A673 (cell line): ENCODE results near the gene SLC37A3. TPM values are rescaled to one million over a fixed set of nuclear protein-coding genes. Genes with fewer than 3 reads are reported as not detected.
A peak's percentile ranks its signal among the peaks of the same experiment; 100 is the strongest.

Experiments
- BruUV-seq: library from RNA; stranded (reverse); fragments of 400-500 nt; replicated peaks from 2 replicates; lab custom pipeline; 2021; lab: Mats Ljungman, UMichigan
- CTCF ChIA-PET: fragments of 300-600 bp; sonication (Branson Sonifier 250); formaldehyde crosslinking; loops from one replicate; lab custom pipeline; 2022; ENCODE audit warnings: antibody characterized with exemption; lab: Charles Lee
- POLR2A ChIA-PET: fragments of 300-600 bp; sonication (Branson Sonifier 250); formaldehyde crosslinking; loops from one replicate; lab custom pipeline; 2022; ENCODE audit warnings: antibody characterized with exemption; ENCODE audit not compliant: low non-redundant PET; lab: Charles Lee
- DNase-seq: peaks from one replicate; pipeline ENCODE4 v3.0.0-alpha.2; 2015; ENCODE audit warnings: low spot score
- H3K27ac ChIP-seq: fragments of 200-600 bp; sonication (generic); 2 replicates; pipeline ENCODE4 v1.5.1; 2016; ENCODE audit warnings: mixed run types, low read depth, mild to moderate bottlenecking, mixed read lengths, antibody characterized with exemption, low read length; ENCODE audit not compliant: poor library complexity, severe bottlenecking
- H3K27me3 ChIP-seq: fragments of 200-600 bp; sonication (generic); replicated peaks from 2 replicates; pipeline ENCODE4 v1.6.1; 2017; ENCODE audit warnings: mixed run types, low read depth, mild to moderate bottlenecking, mixed read lengths, antibody characterized with exemption, low read length; ENCODE audit not compliant: insufficient read depth, poor library complexity
- H3K36me3 ChIP-seq: fragments of 200-600 bp; sonication (generic); 2 replicates; pipeline ENCODE4 v1.6.1; 2016; ENCODE audit warnings: mixed run types, mild to moderate bottlenecking, mixed read lengths, antibody characterized with exemption, low read length; ENCODE audit not compliant: insufficient read depth, poor library complexity, severe bottlenecking
- H3K4me1 ChIP-seq: fragments of 200-600 bp; sonication (generic); 2 replicates; pipeline ENCODE4 v1.6.1; 2017; ENCODE audit warnings: mixed run types, mild to moderate bottlenecking, mixed read lengths, antibody characterized with exemption, low read length; ENCODE audit not compliant: insufficient read depth, poor library complexity, severe bottlenecking
- H3K4me3 ChIP-seq: fragments of 200-600 bp; sonication (generic); 2 replicates; pipeline ENCODE4 v1.5.1; 2016; ENCODE audit warnings: low read depth, mixed run types, mild to moderate bottlenecking, mixed read lengths, low read length; ENCODE audit not compliant: poor library complexity, severe bottlenecking
- H3K9me3 ChIP-seq: fragments of 200-600 bp; sonication (generic); 2 replicates; pipeline ENCODE4 v1.6.1; 2016; ENCODE audit warnings: mixed run types, low read depth, mild to moderate bottlenecking, mixed read lengths, antibody characterized with exemption, low read length; ENCODE audit not compliant: poor library complexity, severe bottlenecking
- EZH2 ChIP-seq: fragments of 200-600 bp; sonication (generic); IDR thresholded peaks from 2 replicates; pipeline ENCODE4 v1.6.1; 2017; ENCODE audit warnings: borderline replicate concordance, low read depth, mild to moderate bottlenecking, mixed read lengths, antibody characterized with exemption, low read length; ENCODE audit not compliant: poor library complexity, severe bottlenecking
- intact Hi-C: fragments of 100-400 bp; cut with micrococcal nuclease; formaldehyde crosslinking; loops from one replicate; pipeline ENCODE4 v1.10.0; 2022; ENCODE audit not compliant: unreplicated experiment
- total RNA-seq: library from RNA; stranded (reverse); gene quantifications from 2 replicates; pipeline ENCODE4 v1.2.3, GENCODE V29; 2021
- TF ChIP-seq, protein P1 (sequence below): fragments of 300-800, 200-600 bp; sonication (generic); conservative IDR thresholded peaks from 2 replicates; pipeline ENCODE4 v1.5.1; 2017; ENCODE audit warnings: low read depth, mild to moderate bottlenecking, antibody characterized with exemption, low read length, moderate library complexity, mixed read lengths

SLC37A3 gene
- total RNA-seq, 1 experiment from 2014 or later: 34.7 TPM

GRCh38 chr7:140304191-140304799, 94.0 kb downstream of the SLC37A3 start:
- no TSS peak for BruUV-seq
- Histone ChIP-seq H3K36me3 (no peaks in the 10 kb centered on the region), H3K27ac (no peak overlapping the region), H3K9me3 (no peaks in the 10 kb centered on the region), H3K4me3 (no peak overlapping the region), H3K4me1 (no peaks in the 10 kb centered on the region), H3K27me3 (no peaks in the 10 kb centered on the region)
- DNase-seq: peak; percentile 31
- POLR2A ChIA-PET: no interaction called here
- intact Hi-C loops: no loop called here
- no peak for TF ChIP-seq EZH2
- TF ChIP-seq, protein P1, sequence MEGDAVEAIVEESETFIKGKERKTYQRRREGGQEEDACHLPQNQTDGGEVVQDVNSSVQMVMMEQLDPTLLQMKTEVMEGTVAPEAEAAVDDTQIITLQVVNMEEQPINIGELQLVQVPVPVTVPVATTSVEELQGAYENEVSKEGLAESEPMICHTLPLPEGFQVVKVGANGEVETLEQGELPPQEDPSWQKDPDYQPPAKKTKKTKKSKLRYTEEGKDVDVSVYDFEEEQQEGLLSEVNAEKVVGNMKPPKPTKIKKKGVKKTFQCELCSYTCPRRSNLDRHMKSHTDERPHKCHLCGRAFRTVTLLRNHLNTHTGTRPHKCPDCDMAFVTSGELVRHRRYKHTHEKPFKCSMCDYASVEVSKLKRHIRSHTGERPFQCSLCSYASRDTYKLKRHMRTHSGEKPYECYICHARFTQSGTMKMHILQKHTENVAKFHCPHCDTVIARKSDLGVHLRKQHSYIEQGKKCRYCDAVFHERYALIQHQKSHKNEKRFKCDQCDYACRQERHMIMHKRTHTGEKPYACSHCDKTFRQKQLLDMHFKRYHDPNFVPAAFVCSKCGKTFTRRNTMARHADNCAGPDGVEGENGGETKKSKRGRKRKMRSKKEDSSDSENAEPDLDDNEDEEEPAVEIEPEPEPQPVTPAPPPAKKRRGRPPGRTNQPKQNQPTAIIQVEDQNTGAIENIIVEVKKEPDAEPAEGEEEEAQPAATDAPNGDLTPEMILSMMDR: peak; percentile 36; the same call in 1 of the 2 replicates
- CTCF ChIA-PET: interaction anchor here (0.6 kb wide), 1 partner anchor 844 kb away, joined by 3 read pairs; no protein-coding TSS in a partner anchor

- ChIA-PET CTCF (no interaction called here), POLR2A (no interaction called here)
- BruUV-seq: no TSS peak
- no peak for DNase-seq
- TF ChIP-seq EZH2: no peak
- Histone ChIP-seq H3K9me3 (no peaks in the 10 kb centered on the region), H3K27me3 (no peaks in the 10 kb centered on the region), H3K27ac (no peak overlapping the region), H3K4me1 (no peaks in the 10 kb centered on the region), H3K36me3 (no peaks in the 10 kb centered on the region), H3K4me3 (no peak overlapping the region)
- intact Hi-C loops: no loop called here
Observed at GRCh38 chr7:140300243-140301136, 97.8 kb downstream of the SLC37A3 start.

DNA sequence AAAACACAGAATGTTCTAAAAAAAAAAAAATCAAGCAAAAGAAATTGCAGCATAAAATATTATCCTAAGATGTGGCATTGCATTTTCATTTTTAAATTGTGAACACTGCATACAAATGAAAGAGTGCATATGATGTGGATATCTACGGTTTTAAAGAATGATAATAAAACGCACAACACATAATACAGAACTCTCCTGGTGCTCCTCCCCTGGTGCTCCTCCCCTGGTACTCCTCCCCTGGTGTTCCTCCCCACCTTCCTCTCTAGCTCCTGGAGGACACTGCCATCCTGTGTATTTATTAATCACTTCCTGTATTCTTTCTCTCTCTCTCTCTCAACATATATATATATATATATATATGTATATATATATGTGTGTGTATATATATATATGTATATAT, 100.1 kb downstream of the SLC37A3 start:
- Histone ChIP-seq H3K9me3 (no peaks in the 10 kb centered on the region), H3K4me1 (no peaks in the 10 kb centered on the region), H3K27ac (no peak overlapping the region), H3K27me3 (no peaks in the 10 kb centered on the region), H3K4me3 (no peak overlapping the region), H3K36me3 (no peaks in the 10 kb centered on the region)
- no peak for DNase-seq
- ChIA-PET CTCF (no interaction called here), POLR2A (no interaction called here)
- no peak for TF ChIP-seq EZH2
- TF ChIP-seq, protein P1: no peak
- no TSS peak for BruUV-seq
- intact Hi-C loops: no loop called here
